CD14-positive monocyte (primary cell): ENCODE results near the gene BORCS5. TPM values are rescaled to one million over a fixed set of nuclear protein-coding genes. Genes with fewer than 3 reads are reported as not detected.

Source experiments
- DNase-seq, 3 donors: peaks; one replicate each; pipeline ENCODE4 v3.0.0-alpha.2; 2011 to 2022
- H2AFZ ChIP-seq: 2 replicates; pipeline ENCODE4 v1.6.0; 2012; ENCODE audit warnings: mild to moderate bottlenecking, low read depth, low read length, inconsistent platforms; ENCODE audit not compliant: insufficient read depth, poor library complexity, severe bottlenecking
- H3K27ac ChIP-seq, 2 donors: 1 replicate in 1 of 2; 2 replicates in 1 of 2; pipeline ENCODE4 v1.5.1; 2012 to 2013; ENCODE audit warnings: low read length in 2 of 2, control low read depth in 1 of 2, inconsistent platforms in 1 of 2, low read depth in 1 of 2, mild to moderate bottlenecking in 1 of 2
- H3K27me3 ChIP-seq, 2 donors: one replicate each; pipeline versions ENCODE4 v1.6.0 to v1.6.1; 2011 to 2013; ENCODE audit warnings: low read length in 2 of 2; ENCODE audit not compliant: control insufficient read depth in 2 of 2, insufficient read depth in 2 of 2
- H3K36me3 ChIP-seq, 2 donors: replicated peaks in 1 of 2; 1 replicate in 1 of 2; 2 replicates in 1 of 2; pipeline versions ENCODE4 v1.5.1 to v1.6.1; 2012 to 2013; ENCODE audit warnings: low read length in 2 of 2, control low read depth in 1 of 2, inconsistent platforms in 1 of 2, mild to moderate bottlenecking in 1 of 2; ENCODE audit not compliant: insufficient read depth in 2 of 2, control insufficient read depth in 1 of 2
- H3K4me1 ChIP-seq, 2 donors: 1 replicate in 1 of 2; 2 replicates in 1 of 2; pipeline versions ENCODE4 v1.5.1 to v1.6.1; 2012 to 2013; ENCODE audit warnings: low read length in 2 of 2, control low read depth in 1 of 2, inconsistent platforms in 1 of 2, mild to moderate bottlenecking in 1 of 2, moderate library complexity in 1 of 2; ENCODE audit not compliant: insufficient read depth in 2 of 2, control insufficient read depth in 1 of 2
- H3K4me2 ChIP-seq: replicated peaks from 2 replicates; pipeline ENCODE3; 2012; ENCODE audit warnings: low read length, moderate library complexity, mild to moderate bottlenecking; ENCODE audit not compliant: poor library complexity, severe bottlenecking; ENCODE audit errors: extremely low read depth
- H3K4me3 ChIP-seq, 3 experiments: fragments of 200-600 bp in 1 of 3; sonication (generic) in 1 of 3; replicated peaks in 1 of 3; 1 replicate in 2 of 3; 2 replicates in 1 of 3; pipeline ENCODE4 v1.5.1; 2011 to 2013; ENCODE audit warnings: low read length in 3 of 3, mild to moderate bottlenecking in 3 of 3, control low read depth in 2 of 3, low read depth in 2 of 3, inconsistent platforms in 1 of 3, moderate library complexity in 1 of 3
- H3K79me2 ChIP-seq: 2 replicates; pipeline ENCODE4 v1.6.0; 2012; ENCODE audit warnings: mild to moderate bottlenecking, control low read depth, inconsistent platforms, low read length, moderate library complexity; ENCODE audit not compliant: insufficient read depth
- H3K9ac ChIP-seq: 2 replicates; pipeline ENCODE4 v1.6.0; 2017; ENCODE audit warnings: low read length, mild to moderate bottlenecking; ENCODE audit not compliant: insufficient read depth, poor library complexity, severe bottlenecking
- H3K9me3 ChIP-seq, 2 donors: replicated peaks in 1 of 2; 1 replicate in 1 of 2; 2 replicates in 1 of 2; pipeline versions ENCODE4 v1.5.1 to v1.6.1; 2012 to 2013; ENCODE audit warnings: low read length in 2 of 2, control low read depth in 1 of 2; ENCODE audit not compliant: control insufficient read depth in 1 of 2, insufficient read depth in 1 of 2
- H4K20me1 ChIP-seq: 2 replicates; pipeline ENCODE4 v1.6.0; 2012; ENCODE audit warnings: mild to moderate bottlenecking, low read length, control low read depth, moderate library complexity; ENCODE audit not compliant: insufficient read depth
- H3K27ac Mint-ChIP-seq, 7 donors: one replicate each; pipeline ENCODE4 v1.8.0; 2020; ENCODE audit warnings: mild to moderate bottlenecking in 7 of 7, mixed read lengths in 7 of 7, moderate library complexity in 6 of 7, inconsistent platforms in 2 of 7
- H3K27me3 Mint-ChIP-seq, 3 donors: one replicate each; pipeline ENCODE4 v1.8.0; 2021 to 2022; ENCODE audit warnings: low read depth in 3 of 3, mild to moderate bottlenecking in 3 of 3, mixed read lengths in 3 of 3, moderate library complexity in 3 of 3, inconsistent platforms in 1 of 3
- H3K36me3 Mint-ChIP-seq, 2 donors: one replicate each; pipeline ENCODE4 v1.8.0; 2020; ENCODE audit warnings: mixed read lengths in 2 of 2, inconsistent platforms in 1 of 2, mild to moderate bottlenecking in 1 of 2
- H3K4me1 Mint-ChIP-seq: one replicate; pipeline ENCODE4 v1.8.0; 2020; ENCODE audit warnings: mild to moderate bottlenecking, mixed read lengths
- H3K4me3 Mint-ChIP-seq, 2 donors: one replicate each; pipeline ENCODE4 v1.8.0; 2020; ENCODE audit warnings: mild to moderate bottlenecking in 2 of 2, mixed read lengths in 2 of 2, moderate library complexity in 1 of 2
- H3K9me3 Mint-ChIP-seq, 7 donors: one replicate each; pipeline ENCODE4 v1.8.0; 2020 to 2022; ENCODE audit warnings: mixed read lengths in 7 of 7, mild to moderate bottlenecking in 6 of 7, moderate library complexity in 6 of 7, inconsistent platforms in 2 of 7
- CTCF ChIP-seq: fragments of 200-600 bp; IDR thresholded peaks from one replicate; pipeline ENCODE4 v1.8.0; 2022; ENCODE audit warnings: antibody characterized with exemption, mild to moderate bottlenecking
- WGBS: methylation state at CpG from one replicate; pipeline ENCODE4 v1.1.5; 2013; ENCODE audit warnings: missing lambda C conversion rate; ENCODE audit not compliant: insufficient coverage; 5-methylcytosine and 5-hydroxymethylcytosine counted together
- intact Hi-C, 2 donors: fragments of 100-400 bp; cut with micrococcal nuclease; formaldehyde crosslinking; loops; one replicate each; pipeline versions ENCODE4 v1.15.0 to v1.15.1; 2023
- polyA plus RNA-seq, 3 donors: library from polyadenylated mRNA; depleted of rRNA in 1 of 3; unstranded in 2 of 3; stranded (reverse) in 1 of 3; fragments of 300-500 nt in 2 of 3; fragments of >200 nt in 1 of 3; fragmentation: Illumina TruSeq in 2 of 3; gene quantifications; 1 replicate in 2 of 3; 2 replicates in 1 of 3; pipeline ENCODE4 v1.2.3, GENCODE V29; 2012 to 2021

Gene BORCS5
- polyA plus RNA-seq, 3 donors: 8.5 to 15.1 (median 9.6) TPM

GRCh38 chr12:12353276-12353675, 3.6 kb upstream of the BORCS5 start:
- no peaks in the 10 kb centered on the region for H3K9me3 Mint-ChIP-seq
- no peak overlapping the region for H2AFZ ChIP-seq
- no peaks in the 10 kb centered on the region for H3K36me3 ChIP-seq
- no peak overlapping the region for H3K4me3 ChIP-seq
- no peak for DNase-seq
- no CpG with 5 or more reads among the region's 1 CpG for WGBS
- no peak overlapping the region for H3K4me2 ChIP-seq
- H3K27ac ChIP-seq: no peak overlapping the region
- no peaks in the 10 kb centered on the region for H3K27me3 ChIP-seq
- intact Hi-C loops: loop anchor here in 1 of 2 donors (10.0 kb wide), 1 partner anchor 372 kb away; no protein-coding TSS in a partner anchor
- H4K20me1 ChIP-seq: no peaks in the 10 kb centered on the region
- no peak overlapping the region for H3K4me3 Mint-ChIP-seq
- H3K9me3 ChIP-seq: no peaks in the 10 kb centered on the region
- H3K9ac ChIP-seq: no peak overlapping the region
- no peaks in the 10 kb centered on the region for H3K36me3 Mint-ChIP-seq
- peaks cover 31 to 32% of the 10 kb centered on the region in 2 donors for H3K4me1 ChIP-seq
- H3K27me3 Mint-ChIP-seq: peaks cover 0 to 6% (median 4%) of the 10 kb centered on the region in 3 donors
- TF ChIP-seq CTCF: no peak
- peak overlapping the region in 1 of 7 donors; percentile 15 for H3K27ac Mint-ChIP-seq
- peaks cover 33% of the 10 kb centered on the region for H3K4me1 Mint-ChIP-seq
- peaks cover 8% of the 10 kb centered on the region for H3K79me2 ChIP-seq

- H3K4me1 ChIP-seq: peaks cover 34 to 38% of the 10 kb centered on the region in 2 donors
- H3K79me2 ChIP-seq: peaks cover 13% of the 10 kb centered on the region
- Mint-ChIP-seq H3K9me3 (no peaks in the 10 kb centered on the region), H3K36me3 (no peaks in the 10 kb centered on the region), H3K27me3 (peaks cover 0 to 5% (median 3%) of the 10 kb centered on the region in 3 donors), H3K4me1 (peaks cover 38% of the 10 kb centered on the region), H3K27ac (peak overlapping the region in 1 of 7 donors; percentile 53), H3K4me3 (no peak overlapping the region)
- no peaks in the 10 kb centered on the region for H3K27me3 ChIP-seq
- no peak overlapping the region for H3K4me2 ChIP-seq
- no peak overlapping the region for H3K27ac ChIP-seq
- 89% methylated on average over 2 of the region's 5 CpGs for WGBS
- no peaks in the 10 kb centered on the region for H3K36me3 ChIP-seq
- H3K9ac ChIP-seq: no peak overlapping the region
- no peak for DNase-seq
- no peak overlapping the region for H3K4me3 ChIP-seq
- H2AFZ ChIP-seq: no peak overlapping the region
- intact Hi-C loops: loop anchor here in 1 of 2 donors (10.0 kb wide), 1 partner anchor 371 kb away; no protein-coding TSS in a partner anchor
- no peaks in the 10 kb centered on the region for H4K20me1 ChIP-seq
- TF ChIP-seq CTCF: no peak
- H3K9me3 ChIP-seq: no peaks in the 10 kb centered on the region
These were observed 3.1 kb upstream of the BORCS5 start for GRCh38 chr12:12353807-12354206.
